Activated CD4-positive, alpha-beta T cell treated with anti-CD3 and anti-CD28 coated beads for 36 hours (primary cell): ENCODE measurements around the gene TPRG1. TPM values are rescaled to one million over a fixed set of nuclear protein-coding genes. Genes with fewer than 3 reads are reported as not detected.
A peak's percentile ranks its signal among the peaks of the same experiment; 100 is the strongest.

Source experiments
- ATAC-seq: fragments of 200-7000 bp; cut with Tn5 transposase; one replicate; pipeline ENCODE4 v1.10.0; 2021; ENCODE audit warnings: mild to moderate bottlenecking, moderate library complexity
- CTCF ChIA-PET: fragments of 350-600 bp; sonication (Branson Sonifier 250); formaldehyde crosslinking; loops from one replicate; lab custom pipeline; 2021; ENCODE audit warnings: antibody characterized with exemption; lab: Charles Lee
- POLR2A ChIA-PET: fragments of 350-600 bp; sonication (Branson Sonifier 250); formaldehyde crosslinking; loops from one replicate; lab custom pipeline; 2021; ENCODE audit warnings: antibody characterized with exemption, inconsistent platforms; lab: Charles Lee
- DNase-seq: peaks from one replicate; pipeline ENCODE4 v3.0.0-alpha.2; 2020
- H3K27ac Mint-ChIP-seq: one replicate; pipeline ENCODE4 v1.8.0; 2021; ENCODE audit warnings: mixed read lengths
- H3K27me3 Mint-ChIP-seq: one replicate; pipeline ENCODE4 v1.8.0; 2021; ENCODE audit warnings: mixed read lengths
- H3K36me3 Mint-ChIP-seq: one replicate; pipeline ENCODE4 v1.8.0; 2021; ENCODE audit warnings: low read depth, mixed read lengths
- H3K4me1 Mint-ChIP-seq: one replicate; pipeline ENCODE4 v1.8.0; 2021; ENCODE audit warnings: mixed read lengths
- H3K4me3 Mint-ChIP-seq: one replicate; pipeline ENCODE4 v1.8.0; 2021; ENCODE audit warnings: mild to moderate bottlenecking, moderate library complexity, mixed read lengths
- H3K9me3 Mint-ChIP-seq: one replicate; pipeline ENCODE4 v1.8.0; 2021; ENCODE audit warnings: low read depth, mixed read lengths
- intact Hi-C, 2 experiments: fragments of 100-400 bp; cut with DNase I in 1 of 2; cut with micrococcal nuclease in 1 of 2; formaldehyde crosslinking; loops; one replicate each; pipeline versions ENCODE4 v1.14.2 to v1.15.1; 2022 to 2024; cut with DNase I, micrococcal nuclease
- total RNA-seq, 2 experiments: library from RNA; stranded (reverse); gene quantifications; one replicate each; pipeline ENCODE4 v1.2.3, GENCODE V29; 2021

TPRG1 gene
- total RNA-seq, 2 experiments from 2014 or later: 11.6 to 11.9 TPM

GRCh38 chr3:189260556-189261493, 89.1 kb downstream of the TPRG1 start:
- Mint-ChIP-seq H3K27ac (no peak overlapping the region), H3K4me3 (no peak overlapping the region), H3K27me3 (peaks cover 6% of the 10 kb centered on the region), H3K36me3 (no peaks in the 10 kb centered on the region), H3K4me1 (no peaks in the 10 kb centered on the region), H3K9me3 (no peaks in the 10 kb centered on the region)
- ChIA-PET POLR2A (no interaction called here), CTCF (interaction anchor here (0.6 to 1.0 kb wide), 3 partner anchors 68 to 695 kb away, joined by 3 read pairs; no protein-coding TSS in a partner anchor)
- intact Hi-C loops: no loop called here
- DNase-seq: no peak
- no peak for ATAC-seq

GRCh38 chr3:189262746-189263145, 91.0 kb downstream of the TPRG1 start:
- no peak overlapping the region for H3K27ac Mint-ChIP-seq
- H3K4me3 Mint-ChIP-seq: no peak overlapping the region
- ATAC-seq: no peak
- no peaks in the 10 kb centered on the region for H3K9me3 Mint-ChIP-seq
- intact Hi-C loops: no loop called here
- no peaks in the 10 kb centered on the region for H3K36me3 Mint-ChIP-seq
- no peaks in the 10 kb centered on the region for H3K4me1 Mint-ChIP-seq
- ChIA-PET CTCF (no interaction called here), POLR2A (no interaction called here)
- peaks cover 2% of the 10 kb centered on the region for H3K27me3 Mint-ChIP-seq
- no peak for DNase-seq

GRCh38 chr3:189267981-189268613, 96.3 kb downstream of the TPRG1 start:
- Mint-ChIP-seq H3K9me3 (no peaks in the 10 kb centered on the region), H3K36me3 (no peaks in the 10 kb centered on the region), H3K27me3 (no peaks in the 10 kb centered on the region), H3K27ac (no peak overlapping the region), H3K4me3 (no peak overlapping the region), H3K4me1 (peaks cover 8% of the 10 kb centered on the region)
- no peak for ATAC-seq
- POLR2A ChIA-PET: no interaction called here
- CTCF ChIA-PET: interaction anchor here (0.6 to 1.7 kb wide), 5 partner anchors 11 to 681 kb away, joined by 3 to 11 read pairs (median 3); no protein-coding TSS in a partner anchor
- intact Hi-C loops: no loop called here
- no peak for DNase-seq

GRCh38 chr3:189269365-189269764, 97.6 kb downstream of the TPRG1 start:
- POLR2A ChIA-PET: no interaction called here
- no peak overlapping the region for H3K27ac Mint-ChIP-seq
- DNase-seq (no peak), ATAC-seq (no peak)
- intact Hi-C loops: no loop called here
- no peak overlapping the region for H3K4me3 Mint-ChIP-seq
- CTCF ChIA-PET: interaction anchor here (0.6 to 1.7 kb wide), 5 partner anchors 17 to 934 kb away, joined by 3 to 8 read pairs (median 3); no protein-coding TSS in a partner anchor
- H3K27me3 Mint-ChIP-seq: no peaks in the 10 kb centered on the region
- H3K4me1 Mint-ChIP-seq: peaks cover 16% of the 10 kb centered on the region
- H3K36me3 Mint-ChIP-seq: no peaks in the 10 kb centered on the region
- no peaks in the 10 kb centered on the region for H3K9me3 Mint-ChIP-seq

- POLR2A ChIA-PET: interaction anchor here (0.6 kb wide), 1 partner anchor 261 kb away, joined by 5 read pairs; no protein-coding TSS in a partner anchor
- no peaks in the 10 kb centered on the region for H3K36me3 Mint-ChIP-seq
- CTCF ChIA-PET: interaction anchor here (0.8 to 3.3 kb wide), 3 partner anchors 11 to 679 kb away, joined by 3 to 18 read pairs (median 5); no protein-coding TSS in a partner anchor
- no peaks in the 10 kb centered on the region for H3K27me3 Mint-ChIP-seq
- no peak overlapping the region for H3K4me3 Mint-ChIP-seq
- H3K4me1 Mint-ChIP-seq: peaks cover 18% of the 10 kb centered on the region
- peak; percentile 80 for ATAC-seq
- peak; percentile 67 for DNase-seq
- intact Hi-C loops: loop anchor here (1.0 to 10.0 kb wide), 5 partner anchors 144 to 678 kb away; no protein-coding TSS in a partner anchor
- H3K27ac Mint-ChIP-seq: no peak overlapping the region
- H3K9me3 Mint-ChIP-seq: no peaks in the 10 kb centered on the region
Measured at GRCh38 chr3:189270248-189270832, 98.6 kb downstream of the TPRG1 start.

GRCh38 chr3:189272500-189273119, 100.8 kb downstream of the TPRG1 start:
- Mint-ChIP-seq H3K9me3 (peaks cover 3% of the 10 kb centered on the region), H3K4me3 (no peak overlapping the region), H3K27ac (peak overlapping the region; percentile 59), H3K27me3 (no peaks in the 10 kb centered on the region), H3K4me1 (peaks cover 33% of the 10 kb centered on the region), H3K36me3 (peaks cover 3% of the 10 kb centered on the region)
- ChIA-PET CTCF (interaction anchor here (0.6 to 3.3 kb wide), 33 partner anchors 9 to 1403 kb away, joined by 3 to 22 read pairs (median 3); no protein-coding TSS in a partner anchor), POLR2A (no interaction called here)
- ATAC-seq (peak; percentile 77), DNase-seq (no peak)
- intact Hi-C loops: loop anchor here (2.0 to 10.0 kb wide), 5 partner anchors 142 to 676 kb away; no protein-coding TSS in a partner anchor

- Mint-ChIP-seq H3K4me3 (no peak overlapping the region), H3K27ac (peak overlapping the region; percentile 44), H3K4me1 (peaks cover 39% of the 10 kb centered on the region), H3K27me3 (no peaks in the 10 kb centered on the region), H3K36me3 (peaks cover 3% of the 10 kb centered on the region), H3K9me3 (peaks cover 3% of the 10 kb centered on the region)
- intact Hi-C loops: loop anchor here (2.0 to 10.0 kb wide), 5 partner anchors 141 to 675 kb away; no protein-coding TSS in a partner anchor
- ChIA-PET POLR2A (no interaction called here), CTCF (interaction anchor here (0.6 to 2.2 kb wide), 7 partner anchors 38 to 675 kb away, joined by 3 to 22 read pairs (median 4); no protein-coding TSS in a partner anchor)
- ATAC-seq (no peak), DNase-seq (no peak)
Measured at GRCh38 chr3:189273736-189274135, 102.0 kb downstream of the TPRG1 start.

- Mint-ChIP-seq H3K27me3 (no peaks in the 10 kb centered on the region), H3K4me3 (no peak overlapping the region), H3K27ac (no peak overlapping the region), H3K4me1 (peaks cover 39% of the 10 kb centered on the region), H3K9me3 (peaks cover 3% of the 10 kb centered on the region), H3K36me3 (peaks cover 3% of the 10 kb centered on the region)
- ChIA-PET CTCF (interaction anchor here (0.6 to 1.4 kb wide), 2 partner anchors 69 to 157 kb away, joined by 3 to 4 read pairs; no protein-coding TSS in a partner anchor), POLR2A (no interaction called here)
- DNase-seq (no peak), ATAC-seq (no peak)
- intact Hi-C loops: loop anchor here in 1 of 2 experiments (10.0 kb wide), 3 partner anchors 140 to 550 kb away; no protein-coding TSS in a partner anchor
Measured at GRCh38 chr3:189275182-189275581, 103.4 kb downstream of the TPRG1 start.

GRCh38 chr3:189275852-189276251, 104.1 kb downstream of the TPRG1 start:
- peaks cover 3% of the 10 kb centered on the region for H3K36me3 Mint-ChIP-seq
- intact Hi-C loops: loop anchor here (2.0 to 10.0 kb wide), 4 partner anchors 49 to 549 kb away; no protein-coding TSS in a partner anchor
- ChIA-PET POLR2A (no interaction called here), CTCF (interaction anchor here (1.4 kb wide), 1 partner anchor 69 kb away, joined by 3 read pairs; no protein-coding TSS in a partner anchor)
- H3K4me1 Mint-ChIP-seq: peaks cover 39% of the 10 kb centered on the region
- H3K4me3 Mint-ChIP-seq: no peak overlapping the region
- peaks cover 3% of the 10 kb centered on the region for H3K9me3 Mint-ChIP-seq
- H3K27me3 Mint-ChIP-seq: no peaks in the 10 kb centered on the region
- peak overlapping the region; percentile 69 for H3K27ac Mint-ChIP-seq
- DNase-seq (no peak), ATAC-seq (no peak)

GRCh38 chr3:189276444-189277219, 104.9 kb downstream of the TPRG1 start:
- CTCF ChIA-PET: interaction anchor here (0.6 to 1.7 kb wide), 3 partner anchors 68 to 786 kb away, joined by 3 to 8 read pairs (median 3); no protein-coding TSS in a partner anchor
- no peak for DNase-seq
- peak overlapping the region; percentile 68 for H3K27ac Mint-ChIP-seq
- H3K4me1 Mint-ChIP-seq: peaks cover 39% of the 10 kb centered on the region
- no peak for ATAC-seq
- peaks cover 3% of the 10 kb centered on the region for H3K9me3 Mint-ChIP-seq
- H3K4me3 Mint-ChIP-seq: no peak overlapping the region
- intact Hi-C loops: loop anchor here (2.0 to 10.0 kb wide), 4 partner anchors 48 to 548 kb away; no protein-coding TSS in a partner anchor
- no peaks in the 10 kb centered on the region for H3K27me3 Mint-ChIP-seq
- POLR2A ChIA-PET: no interaction called here
- peaks cover 3% of the 10 kb centered on the region for H3K36me3 Mint-ChIP-seq
